Measurements from ENCODE around the gene ZNF544. TPM values are rescaled to one million over a fixed set of nuclear protein-coding genes. Genes with fewer than 3 reads are reported as not detected.

Gene ZNF544
- total RNA-seq, 1 experiment from 2014 or later: 63.8 TPM

- TF ChIP-seq RELA (CRISPR knock-in tag; IDR thresholded peaks at IDR 0.05; ENCODE audit: borderline replicate concordance): no peak
- TF ChIP-seq ATF3 (CRISPR knock-in tag; conservative IDR thresholded peaks at IDR 0.05): no peak
- TF ChIP-seq, protein P1, sequence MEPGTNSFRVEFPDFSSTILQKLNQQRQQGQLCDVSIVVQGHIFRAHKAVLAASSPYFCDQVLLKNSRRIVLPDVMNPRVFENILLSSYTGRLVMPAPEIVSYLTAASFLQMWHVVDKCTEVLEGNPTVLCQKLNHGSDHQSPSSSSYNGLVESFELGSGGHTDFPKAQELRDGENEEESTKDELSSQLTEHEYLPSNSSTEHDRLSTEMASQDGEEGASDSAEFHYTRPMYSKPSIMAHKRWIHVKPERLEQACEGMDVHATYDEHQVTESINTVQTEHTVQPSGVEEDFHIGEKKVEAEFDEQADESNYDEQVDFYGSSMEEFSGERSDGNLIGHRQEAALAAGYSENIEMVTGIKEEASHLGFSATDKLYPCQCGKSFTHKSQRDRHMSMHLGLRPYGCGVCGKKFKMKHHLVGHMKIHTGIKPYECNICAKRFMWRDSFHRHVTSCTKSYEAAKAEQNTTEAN (CRISPR knock-in tag; IDR thresholded peaks at IDR 0.05): no peak
- TF ChIP-seq NFYB (CRISPR knock-in tag; conservative IDR thresholded peaks at IDR 0.05; ENCODE audit: low read depth): no peak
These were observed 16.2 kb upstream of the ZNF544 start (continued) for GRCh38 chr19:58212336-58213074.

DNA sequence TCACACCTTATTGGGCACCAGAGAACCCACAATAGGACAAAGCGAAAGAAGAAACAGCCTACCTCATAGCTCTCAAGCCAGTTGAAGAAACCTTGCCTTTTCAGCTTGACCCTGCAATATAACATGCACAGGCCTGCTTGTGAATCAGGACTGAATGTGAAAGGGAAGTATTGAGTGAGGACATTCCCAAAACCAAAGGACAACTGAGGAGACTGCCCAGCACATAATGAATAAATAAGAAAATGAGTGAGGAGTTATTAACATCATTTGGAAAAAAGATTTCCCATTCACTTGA lies 15.7 kb upstream of the ZNF544 start:
- Mint-ChIP-seq H3K36me3 (peaks cover 63% of the 10 kb centered on the region), H3K4me1 (no peaks in the 10 kb centered on the region), H3K4me3 (no peak overlapping the region), H3K27me3 (ENCODE audit: low read depth) (peaks cover 5% of the 10 kb centered on the region; the same call in 1 of the 2 replicates), H3K9me3 (peaks cover 16% of the 10 kb centered on the region), H3K27ac (no peak overlapping the region)
- CTCF ChIA-PET: no interaction called here
- ATAC-seq (no peak), DNase-seq (ENCODE audit: low spot score) (no peak)
- POLR2A ChIA-PET: no interaction called here
- TF ChIP-seq, protein P2, sequence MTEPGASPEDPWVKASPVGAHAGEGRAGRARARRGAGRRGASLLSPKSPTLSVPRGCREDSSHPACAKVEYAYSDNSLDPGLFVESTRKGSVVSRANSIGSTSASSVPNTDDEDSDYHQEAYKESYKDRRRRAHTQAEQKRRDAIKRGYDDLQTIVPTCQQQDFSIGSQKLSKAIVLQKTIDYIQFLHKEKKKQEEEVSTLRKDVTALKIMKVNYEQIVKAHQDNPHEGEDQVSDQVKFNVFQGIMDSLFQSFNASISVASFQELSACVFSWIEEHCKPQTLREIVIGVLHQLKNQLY (CRISPR knock-in tag; IDR thresholded peaks at IDR 0.05): no peak
- TF ChIP-seq TCF7 (CRISPR knock-in tag; IDR thresholded peaks at IDR 0.05; ENCODE audit: low read depth): no peak
- TF ChIP-seq CTCF (IDR thresholded peaks at IDR 0.05): no peak
- TF ChIP-seq, protein P3, sequence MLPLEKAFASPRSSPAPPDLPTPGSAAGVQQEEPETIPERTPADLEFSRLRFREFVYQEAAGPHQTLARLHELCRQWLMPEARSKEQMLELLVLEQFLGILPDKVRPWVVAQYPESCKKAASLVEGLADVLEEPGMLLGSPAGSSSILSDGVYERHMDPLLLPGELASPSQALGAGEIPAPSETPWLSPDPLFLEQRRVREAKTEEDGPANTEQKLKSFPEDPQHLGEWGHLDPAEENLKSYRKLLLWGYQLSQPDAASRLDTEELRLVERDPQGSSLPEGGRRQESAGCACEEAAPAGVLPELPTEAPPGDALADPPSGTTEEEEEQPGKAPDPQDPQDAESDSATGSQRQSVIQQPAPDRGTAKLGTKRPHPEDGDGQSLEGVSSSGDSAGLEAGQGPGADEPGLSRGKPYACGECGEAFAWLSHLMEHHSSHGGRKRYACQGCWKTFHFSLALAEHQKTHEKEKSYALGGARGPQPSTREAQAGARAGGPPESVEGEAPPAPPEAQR (CRISPR knock-in tag; IDR thresholded peaks at IDR 0.05): no peak
- TF ChIP-seq, protein P4, sequence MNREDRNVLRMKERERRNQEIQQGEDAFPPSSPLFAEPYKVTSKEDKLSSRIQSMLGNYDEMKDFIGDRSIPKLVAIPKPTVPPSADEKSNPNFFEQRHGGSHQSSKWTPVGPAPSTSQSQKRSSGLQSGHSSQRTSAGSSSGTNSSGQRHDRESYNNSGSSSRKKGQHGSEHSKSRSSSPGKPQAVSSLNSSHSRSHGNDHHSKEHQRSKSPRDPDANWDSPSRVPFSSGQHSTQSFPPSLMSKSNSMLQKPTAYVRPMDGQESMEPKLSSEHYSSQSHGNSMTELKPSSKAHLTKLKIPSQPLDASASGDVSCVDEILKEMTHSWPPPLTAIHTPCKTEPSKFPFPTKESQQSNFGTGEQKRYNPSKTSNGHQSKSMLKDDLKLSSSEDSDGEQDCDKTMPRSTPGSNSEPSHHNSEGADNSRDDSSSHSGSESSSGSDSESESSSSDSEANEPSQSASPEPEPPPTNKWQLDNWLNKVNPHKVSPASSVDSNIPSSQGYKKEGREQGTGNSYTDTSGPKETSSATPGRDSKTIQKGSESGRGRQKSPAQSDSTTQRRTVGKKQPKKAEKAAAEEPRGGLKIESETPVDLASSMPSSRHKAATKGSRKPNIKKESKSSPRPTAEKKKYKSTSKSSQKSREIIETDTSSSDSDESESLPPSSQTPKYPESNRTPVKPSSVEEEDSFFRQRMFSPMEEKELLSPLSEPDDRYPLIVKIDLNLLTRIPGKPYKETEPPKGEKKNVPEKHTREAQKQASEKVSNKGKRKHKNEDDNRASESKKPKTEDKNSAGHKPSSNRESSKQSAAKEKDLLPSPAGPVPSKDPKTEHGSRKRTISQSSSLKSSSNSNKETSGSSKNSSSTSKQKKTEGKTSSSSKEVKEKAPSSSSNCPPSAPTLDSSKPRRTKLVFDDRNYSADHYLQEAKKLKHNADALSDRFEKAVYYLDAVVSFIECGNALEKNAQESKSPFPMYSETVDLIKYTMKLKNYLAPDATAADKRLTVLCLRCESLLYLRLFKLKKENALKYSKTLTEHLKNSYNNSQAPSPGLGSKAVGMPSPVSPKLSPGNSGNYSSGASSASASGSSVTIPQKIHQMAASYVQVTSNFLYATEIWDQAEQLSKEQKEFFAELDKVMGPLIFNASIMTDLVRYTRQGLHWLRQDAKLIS (CRISPR knock-in tag; IDR thresholded peaks at IDR 0.05; ENCODE audit: borderline replicate concordance): no peak
- no peak for TF ChIP-seq OVOL2 (CRISPR knock-in tag; IDR thresholded peaks at IDR 0.05; ENCODE audit: borderline replicate concordance)
- TF ChIP-seq MXD4 (CRISPR knock-in tag; IDR thresholded peaks at IDR 0.05; ENCODE audit: borderline replicate concordance): no peak
- no peak for TF ChIP-seq PRDM15 (CRISPR knock-in tag; IDR thresholded peaks at IDR 0.05)
- TF ChIP-seq GRHL2 (CRISPR knock-in tag; IDR thresholded peaks at IDR 0.05; ENCODE audit: insufficient replicate concordance, severe bottlenecking): no peak
- no peak for TF ChIP-seq JAZF1 (CRISPR knock-in tag; IDR thresholded peaks at IDR 0.05)
- TF ChIP-seq, protein P5, sequence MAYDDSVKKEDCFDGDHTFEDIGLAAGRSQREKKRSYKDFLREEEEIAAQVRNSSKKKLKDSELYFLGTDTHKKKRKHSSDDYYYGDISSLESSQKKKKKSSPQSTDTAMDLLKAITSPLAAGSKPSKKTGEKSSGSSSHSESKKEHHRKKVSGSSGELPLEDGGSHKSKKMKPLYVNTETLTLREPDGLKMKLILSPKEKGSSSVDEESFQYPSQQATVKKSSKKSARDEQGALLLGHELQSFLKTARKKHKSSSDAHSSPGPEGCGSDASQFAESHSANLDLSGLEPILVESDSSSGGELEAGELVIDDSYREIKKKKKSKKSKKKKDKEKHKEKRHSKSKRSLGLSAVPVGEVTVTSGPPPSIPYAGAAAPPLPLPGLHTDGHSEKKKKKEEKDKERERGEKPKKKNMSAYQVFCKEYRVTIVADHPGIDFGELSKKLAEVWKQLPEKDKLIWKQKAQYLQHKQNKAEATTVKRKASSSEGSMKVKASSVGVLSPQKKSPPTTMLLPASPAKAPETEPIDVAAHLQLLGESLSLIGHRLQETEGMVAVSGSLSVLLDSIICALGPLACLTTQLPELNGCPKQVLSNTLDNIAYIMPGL (CRISPR knock-in tag; IDR thresholded peaks at IDR 0.05): no peak
- no peak for TF ChIP-seq ATF6 (CRISPR knock-in tag; IDR thresholded peaks at IDR 0.05)
- no peak for TF ChIP-seq ATF1 (CRISPR knock-in tag; IDR thresholded peaks at IDR 0.05)

Data from WTC11 (cell line).